Left ventricle myocardium inferior (tissue), 1 donor: ENCODE data around the gene G0S2. TPM values are rescaled to one million over a fixed set of nuclear protein-coding genes. Genes with fewer than 3 reads are reported as not detected.

Source experiments
- DNase-seq: peaks from one replicate; pipeline ENCODE4 v3.0.0-alpha.2; 2020
- H3K27ac ChIP-seq: fragments of 200-600 bp; replicated peaks from 2 replicates; pipeline ENCODE4 v1.8.0; 2021
- H3K27me3 ChIP-seq: fragments of 200-600 bp; 2 replicates; pipeline ENCODE4 v1.8.0; 2021; ENCODE audit warnings: low read depth
- H3K36me3 ChIP-seq: fragments of 200-600 bp; 2 replicates; pipeline ENCODE4 v1.8.0; 2021
- H3K4me1 ChIP-seq: fragments of 200-600 bp; 2 replicates; pipeline ENCODE4 v1.8.0; 2021
- H3K4me3 ChIP-seq: fragments of 200-600 bp; 2 replicates; pipeline ENCODE4 v1.8.0; 2021; ENCODE audit warnings: mild to moderate bottlenecking, moderate library complexity
- H3K9me3 ChIP-seq: fragments of 200-600 bp; replicated peaks from 2 replicates; pipeline ENCODE4 v1.8.0; 2021
- CTCF ChIP-seq: fragments of 200-600 bp; IDR thresholded peaks from 2 replicates; pipeline ENCODE4 v1.8.0; 2021; ENCODE audit warnings: antibody characterized with exemption, mild to moderate bottlenecking, borderline replicate concordance
- intact Hi-C: fragments of 100-400 bp; cut with micrococcal nuclease; formaldehyde crosslinking; loops from one replicate; pipeline ENCODE4 v1.11.0; 2022
- total RNA-seq: library from RNA; stranded (reverse); fragmentation: NEBNext Ultra II Directional; extraction: Animal tissue kit (Norgen Biotek cat#: 25700); gene quantifications from one replicate; pipeline ENCODE4 v1.2.1, GENCODE V29; 2021
- donor health status: DM: no; HTN: yes; CAD: no; lungs with severe emphysema.

The G0S2 gene
- total RNA-seq, 1 donor from 2014 or later = 307 TPM

- H3K4me1 ChIP-seq = peaks cover 86% of the 10 kb centered on the region
- TF ChIP-seq CTCF = no peak
Measured at GRCh38 chr1:209650454-209650853, 24.8 kb upstream of the G0S2 start.

GRCh38 chr1:209651138-209651587 is 24.0 kb upstream of the G0S2 start:
- DNase-seq = peak; percentile 68
- intact Hi-C loops = no loop called here
- no peak for TF ChIP-seq CTCF
- peak overlapping the region; percentile 90 for H3K27ac ChIP-seq
- H3K36me3 ChIP-seq = no peaks in the 10 kb centered on the region
- no peaks in the 10 kb centered on the region for H3K27me3 ChIP-seq
- no peaks in the 10 kb centered on the region for H3K9me3 ChIP-seq
- no peak overlapping the region for H3K4me3 ChIP-seq
- H3K4me1 ChIP-seq = peaks cover 79% of the 10 kb centered on the region

More at GRCh38 chr1:209650454-209650853, 24.8 kb upstream of the G0S2 start:
- no peak overlapping the region for H3K4me3 ChIP-seq
- H3K36me3 ChIP-seq = no peaks in the 10 kb centered on the region
- H3K27ac ChIP-seq = peak overlapping the region; percentile 90
- H3K9me3 ChIP-seq = no peaks in the 10 kb centered on the region
- no peak for DNase-seq
- intact Hi-C loops = no loop called here
- no peaks in the 10 kb centered on the region for H3K27me3 ChIP-seq

- H3K4me1 ChIP-seq = peaks cover 68% of the 10 kb centered on the region
- H3K9me3 ChIP-seq = no peaks in the 10 kb centered on the region
- no peak for DNase-seq
- no peak within 1 kb of the TSS for H3K4me3 ChIP-seq
- intact Hi-C loops = no loop called here
- H3K27ac ChIP-seq = peak within 1 kb of the TSS; percentile 90
- H3K27me3 ChIP-seq = no peaks in the 10 kb centered on the region
- TF ChIP-seq CTCF = no peak
- H3K36me3 ChIP-seq = no peaks in the 10 kb centered on the region
Measured at GRCh38 chr1:209652121-209652735, 23.0 kb upstream of the G0S2 start, which contains the start of gene LAMB3. Gene LAMB3, minus strand, starts transcription at chr1:209652425. Its CDS starts 1,481 bp downstream, at chr1:209650944.

GRCh38 chr1:209652873-209653401 is 22.3 kb upstream of the G0S2 start:
- Histone ChIP-seq H3K36me3 (no peaks in the 10 kb centered on the region), H3K4me1 (peaks cover 61% of the 10 kb centered on the region), H3K27me3 (peaks cover 5% of the 10 kb centered on the region), H3K4me3 (no peak overlapping the region), H3K27ac (peak overlapping the region; percentile 52), H3K9me3 (no peaks in the 10 kb centered on the region)
- intact Hi-C loops = no loop called here
- peak; percentile 77 for DNase-seq
- TF ChIP-seq CTCF = no peak

GRCh38 chr1:209653915-209654351 is 21.3 kb upstream of the G0S2 start:
- H3K9me3 ChIP-seq = no peaks in the 10 kb centered on the region
- peaks cover 5% of the 10 kb centered on the region for H3K27me3 ChIP-seq
- H3K4me3 ChIP-seq = no peak overlapping the region
- H3K4me1 ChIP-seq = peaks cover 51% of the 10 kb centered on the region
- H3K36me3 ChIP-seq = no peaks in the 10 kb centered on the region
- H3K27ac ChIP-seq = peak overlapping the region; percentile 52
- intact Hi-C loops = no loop called here
- TF ChIP-seq CTCF = no peak
- DNase-seq = no peak
